Measurements from ENCODE around the gene TIMM23.

GRCh38 chr10:46018453-46019176 lies 46.3 kb downstream of the TIMM23 start:
- TF ChIP-seq ZNF629 (tag by site-specific recombination; IDR thresholded peaks at IDR 0.05) (no peak), CTCF (tag by site-specific recombination; IDR thresholded peaks at IDR 0.05) (no peak), ZNF138 (tag by site-specific recombination; IDR thresholded peaks at IDR 0.05; ENCODE audit: borderline replicate concordance) (no peak), YY1 (tag by site-specific recombination; IDR thresholded peaks at IDR 0.05) (no peak)
